ENCODE results near the gene SPATA16. TPM values are rescaled to one million over a fixed set of nuclear protein-coding genes. Genes with fewer than 3 reads are reported as not detected.

Gene SPATA16
- total and polyA plus RNA-seq, 2 of the 13 experiments (the other 11 are each of a cell fraction or from before 2014, with no cell fraction given): not detected

GRCh38 chr3:173135059-173135458, 6.0 kb downstream of the SPATA16 start (continued):
- TF ChIP-seq KAT8 (CRISPR knock-in tag; IDR thresholded peaks at IDR 0.05) (no peak), MIER2 (CRISPR knock-in tag; IDR thresholded peaks at IDR 0.05) (no peak), NKX3-1 (CRISPR knock-in tag; IDR thresholded peaks at IDR 0.05) (no peak)

GRCh38 chr3:173128633-173129032, 12.4 kb downstream of the SPATA16 start:
- no peaks in the 10 kb centered on the region for H4K20me1 ChIP-seq (ENCODE audit: insufficient read depth, low read length)
- no TSS peak for BruUV-seq (replicated peaks)
- no peaks in the 10 kb centered on the region for H3K4me1 ChIP-seq (ENCODE audit: insufficient read depth, low read length)
- H3K9ac ChIP-seq (ENCODE audit: insufficient read depth, low read depth, low read length): no peak overlapping the region
- TF ChIP-seq BCLAF1 (IDR thresholded peaks at IDR 0.05) (no peak), MAFF (IDR thresholded peaks at IDR 0.05; ENCODE audit: low read depth, low read length) (peak; percentile 32; the same call in 1 of the 2 replicates), PBX2 (CRISPR knock-in tag; IDR thresholded peaks at IDR 0.05) (no peak), MED1 (CRISPR knock-in tag; IDR thresholded peaks at IDR 0.05) (no peak), FOXK1 (CRISPR knock-in tag; IDR thresholded peaks at IDR 0.05; ENCODE audit: borderline replicate concordance, low read depth) (no peak), NRL (CRISPR knock-in tag; IDR thresholded peaks at IDR 0.05; ENCODE audit: borderline replicate concordance) (no peak), FOSL2 (CRISPR knock-in tag; IDR thresholded peaks at IDR 0.05) (no peak), HMGXB4 (CRISPR knock-in tag; IDR thresholded peaks at IDR 0.05; ENCODE audit: borderline replicate concordance in 1 of 2, low read depth in 1 of 2) (no peak), ATAD3A (CRISPR knock-in tag; IDR thresholded peaks at IDR 0.05) (no peak), ATF3 (CRISPR knock-in tag; IDR thresholded peaks at IDR 0.05) (no peak), KAT2B (IDR thresholded peaks at IDR 0.05; ENCODE audit: borderline replicate concordance, low read depth, low read length) (no peak), PTBP1 (IDR thresholded peaks at IDR 0.05; ENCODE audit: low read depth, low read length, poor library complexity, severe bottlenecking) (no peak), MAFK (conservative IDR thresholded peaks at IDR 0.05 in 1 of 2, IDR thresholded peaks at IDR 0.05 in 1 of 2; ENCODE audit: low read length in 2 of 2) (peak in 1 of 2 experiments; percentile 68; a peak in 2 of 4 replicates), KDM2A (CRISPR knock-in tag; IDR thresholded peaks at IDR 0.05; ENCODE audit: borderline replicate concordance, low read depth) (no peak), CREB1 (IDR thresholded peaks at IDR 0.05) (peak; percentile 53), CREB1 (CRISPR knock-in tag; IDR thresholded peaks at IDR 0.05) (no peak)
- POLR2A ChIA-PET: no interaction called here
- H3K36me3 ChIP-seq (replicated peaks in 1 of 2; ENCODE audit: control insufficient read depth in 1 of 2, insufficient read depth in 2 of 2, low read length in 2 of 2): no peaks in the 10 kb centered on the region
- intact Hi-C loops (cut with micrococcal nuclease; ENCODE audit: unreplicated experiment) (no loop called here), in situ Hi-C loops (cut with HindIII; ENCODE audit: extremely low pct_ligation_motif_present, low pct_unique_long_range_greater_than_20kb) (no loop called here)
- H3K79me2 ChIP-seq (ENCODE audit: insufficient read depth, low read length): no peaks in the 10 kb centered on the region
- H3K4me2 ChIP-seq (ENCODE audit: low read depth, low read length): no peak overlapping the region
- no peak for ATAC-seq
- no peak overlapping the region for H2AFZ ChIP-seq (ENCODE audit: low read length)
- 60% methylated on average over 3 of the region's 3 CpGs for WGBS (ENCODE audit: low lambda C conversion rate)
- no peak overlapping the region for H3K27ac ChIP-seq (ENCODE audit: extremely low read length, insufficient read depth, low read length)
- H3K27me3 ChIP-seq (ENCODE audit: control insufficient read depth in 1 of 2, insufficient read depth in 2 of 2, low read length in 2 of 2): no peaks in the 10 kb centered on the region
- H3K4me3 ChIP-seq (replicated peaks in 1 of 3; ENCODE audit: insufficient read depth in 1 of 3, low read depth in 2 of 3, low read length in 3 of 3): no peak overlapping the region
- FAIRE-seq: no peak
- H3K9me3 ChIP-seq (ENCODE audit: low read length): no peaks in the 10 kb centered on the region
- no peak for DNase-seq (ENCODE audit: low spot score)
- CTCF ChIA-PET (ENCODE audit: low intra/inter-chr PET ratio, low total read pairs): no interaction called here
